GM21619 (cell line): ENCODE results near the gene ABHD12.
"Not testable (repeated sequence)": the region's sequence is repeated elsewhere in the genome, so short reads cannot be mapped to it uniquely, and the experiment has no call there.

Source experiments
- ATAC-seq: cut with Tn5 transposase; IDR thresholded peaks from one replicate; pipeline ENCODE4 v1.9.1; 2021; ENCODE audit not compliant: unreplicated experiment

The ABHD12 gene

DNA sequence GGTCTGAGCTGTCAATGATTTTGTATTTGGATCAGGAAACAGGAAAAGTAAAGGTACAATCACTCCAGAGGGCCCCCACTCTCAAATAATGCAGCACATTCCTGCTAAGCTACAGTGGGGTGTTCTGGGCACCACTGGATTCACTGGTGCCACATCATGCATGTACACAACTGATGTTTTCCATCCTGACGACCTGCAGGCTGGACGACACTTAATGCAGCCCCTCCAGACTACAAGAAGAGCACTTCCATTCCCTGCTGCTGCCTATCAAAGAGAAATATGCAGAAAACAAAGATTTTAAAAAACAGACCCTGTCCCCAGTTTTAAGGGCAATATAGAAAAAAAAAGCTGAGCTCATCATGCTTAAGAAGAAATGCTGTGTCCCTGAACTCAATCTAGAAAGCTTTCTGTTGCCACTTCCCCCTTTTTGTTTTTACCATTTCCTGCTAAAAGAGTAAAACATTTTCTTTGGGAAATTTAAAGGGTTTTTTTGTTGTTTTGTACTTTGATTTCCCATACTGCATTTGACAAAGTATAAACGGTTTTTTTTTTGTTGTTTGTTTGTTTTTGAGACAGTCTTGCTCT lies 35.5 kb downstream of the ABHD12 start:
- ATAC-seq, result no peak

DNA sequence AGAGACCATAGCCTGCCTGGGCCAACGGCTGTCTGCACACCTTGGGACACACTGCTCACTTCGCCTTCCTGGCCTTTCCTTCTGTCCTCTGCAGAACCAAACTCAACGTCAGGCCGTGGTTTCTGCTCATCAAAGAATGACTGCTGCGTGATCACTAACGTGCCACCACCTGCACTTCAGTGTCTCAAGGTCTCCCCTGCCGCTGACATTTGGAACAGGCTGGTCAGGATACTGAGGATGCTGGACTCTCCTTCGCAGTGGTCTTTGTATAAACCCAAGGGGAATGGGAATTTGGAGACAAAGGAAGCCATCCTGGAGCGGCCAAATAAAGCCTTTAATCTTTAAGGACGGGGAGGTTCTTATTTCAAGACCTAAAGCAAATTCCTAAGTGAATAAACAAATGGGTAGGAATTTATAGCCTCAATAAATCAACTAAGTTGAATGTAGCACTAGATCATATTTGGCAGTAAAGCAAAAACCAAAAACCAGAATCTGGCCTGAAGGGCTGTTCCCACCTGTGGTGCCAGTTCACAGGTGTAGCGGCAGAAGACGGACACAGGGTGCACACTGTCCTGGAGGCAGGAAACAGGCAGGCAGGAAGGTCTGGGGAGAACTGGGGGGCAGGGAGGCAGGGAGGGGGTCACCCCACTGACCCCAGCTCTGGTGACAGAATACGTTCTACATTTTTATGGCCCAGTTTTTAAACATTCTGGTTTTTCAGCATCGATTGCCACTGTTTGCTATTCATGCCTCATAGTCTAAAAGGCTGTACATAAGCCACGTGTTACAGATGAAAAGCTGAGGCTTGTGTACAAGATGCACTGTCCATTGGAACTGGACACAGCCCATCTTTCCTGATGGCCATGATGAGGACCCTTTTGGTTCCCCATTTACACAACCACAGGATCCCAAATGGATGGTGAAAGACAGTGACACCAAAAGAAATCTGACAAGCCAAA lies 36.6 kb downstream of the ABHD12 start:
- ATAC-seq, result no peak

DNA sequence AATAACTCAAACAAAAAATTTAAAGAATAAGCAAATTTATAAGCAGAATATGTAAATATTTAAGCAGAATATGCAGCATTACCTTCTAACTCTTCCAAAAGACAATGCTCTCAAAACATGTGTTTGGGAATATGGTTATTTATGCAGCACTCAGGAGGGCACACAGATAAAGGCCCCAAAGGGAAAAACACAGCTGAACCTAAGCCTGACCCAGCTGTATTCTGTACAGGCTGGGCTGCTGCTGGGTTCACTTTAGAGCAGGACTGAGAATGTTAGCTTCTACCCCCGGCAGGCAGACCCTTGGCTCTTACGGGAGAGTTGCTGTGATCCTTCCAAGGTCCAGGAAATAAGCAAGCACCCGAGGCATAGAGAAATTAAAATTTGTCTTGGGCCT lies 37.3 kb downstream of the ABHD12 start:
- no peak for ATAC-seq

DNA sequence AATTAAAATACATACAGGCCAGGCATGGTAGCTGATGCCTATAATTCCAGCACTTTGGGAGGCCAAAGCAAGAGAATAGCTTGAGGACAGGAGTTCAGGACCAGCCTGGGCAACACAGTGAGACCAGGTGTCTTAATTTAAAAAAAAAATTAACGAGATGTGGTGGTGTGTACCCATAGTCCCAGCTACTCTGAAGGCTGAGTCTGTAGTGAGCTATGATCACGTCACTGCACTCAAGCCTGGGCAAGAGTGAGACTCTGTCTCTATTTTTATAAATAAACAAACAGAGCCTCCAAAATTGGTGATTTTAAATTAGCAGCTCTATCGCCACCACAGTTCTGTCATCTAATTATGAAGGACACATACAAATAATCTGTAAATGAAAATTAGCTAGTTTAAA lies 37.9 kb downstream of the ABHD12 start:
- ATAC-seq, result no peak

DNA sequence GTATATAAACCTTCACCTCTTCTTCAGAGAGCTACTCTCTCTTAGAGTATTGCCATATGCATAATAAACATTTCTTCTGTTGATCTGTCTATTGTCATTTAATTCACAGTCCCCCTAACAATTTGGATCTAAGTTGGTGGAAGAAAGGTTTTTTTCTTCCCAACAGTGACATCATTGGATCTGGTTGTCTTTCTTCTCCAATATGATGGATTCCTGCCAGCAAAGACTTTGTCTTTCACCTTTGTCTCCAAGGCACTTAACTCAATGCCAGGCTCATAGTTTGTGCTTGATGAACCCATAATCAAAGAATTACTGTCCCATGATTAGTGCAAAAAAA lies 39.6 kb downstream of the ABHD12 start:
- ATAC-seq, result no peak

DNA sequence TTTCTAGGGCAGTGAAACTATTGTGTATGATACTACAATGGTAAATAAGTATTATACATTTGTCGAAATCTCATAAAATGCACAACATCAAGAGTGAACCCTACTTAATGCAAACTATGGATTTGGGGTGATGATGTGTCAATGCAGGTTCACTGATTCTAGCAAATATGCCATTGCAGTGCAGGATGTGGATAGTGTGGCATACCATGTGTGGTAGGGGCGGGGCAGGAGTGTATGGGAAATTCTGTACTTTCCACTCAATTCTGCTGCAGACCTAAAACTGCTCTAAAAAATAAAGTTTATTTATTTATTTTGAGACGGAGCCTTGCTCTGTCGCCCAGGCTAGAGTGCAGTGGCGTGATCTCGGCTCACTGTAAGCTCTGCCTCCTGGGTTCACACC lies 44.3 kb downstream of the ABHD12 start:
- ATAC-seq, result no peak

DNA sequence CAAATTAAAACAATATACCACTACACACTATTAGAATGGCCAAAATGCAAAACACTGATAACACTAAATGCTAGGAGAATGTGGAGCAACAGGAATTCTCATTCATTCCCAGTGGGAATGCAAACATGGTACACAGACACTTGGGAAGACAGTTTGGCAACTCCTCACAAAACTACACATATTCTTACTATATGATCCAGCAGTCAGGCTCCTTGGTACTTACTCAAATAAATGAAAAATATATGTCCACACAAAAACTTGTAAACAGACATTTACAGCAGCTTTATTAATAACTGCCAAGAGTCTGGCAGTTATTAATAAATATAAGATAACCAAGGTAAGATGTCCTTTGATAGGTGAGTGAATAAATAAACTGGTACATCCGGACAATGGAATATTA lies 44.9 kb downstream of the ABHD12 start:
- ATAC-seq, result no peak

DNA sequence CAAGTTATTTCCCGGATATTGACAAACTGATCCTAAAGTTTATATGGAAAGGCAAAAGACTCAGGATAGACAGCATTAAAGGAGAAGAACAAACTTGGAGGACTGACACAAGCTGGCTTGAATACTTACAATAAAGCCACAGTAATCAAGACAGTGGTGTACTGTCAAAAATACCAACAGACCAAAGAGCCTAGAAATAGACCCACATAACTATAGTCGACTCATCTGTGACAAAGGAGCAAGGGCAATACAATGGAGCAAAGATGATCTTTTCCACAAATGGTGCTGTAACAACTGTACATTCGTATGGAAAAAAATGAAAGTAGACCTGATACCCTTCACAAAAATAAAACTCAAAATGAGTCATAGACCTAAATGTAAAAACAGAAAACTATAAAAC lies 46.0 kb downstream of the ABHD12 start:
- ATAC-seq, result no peak

DNA sequence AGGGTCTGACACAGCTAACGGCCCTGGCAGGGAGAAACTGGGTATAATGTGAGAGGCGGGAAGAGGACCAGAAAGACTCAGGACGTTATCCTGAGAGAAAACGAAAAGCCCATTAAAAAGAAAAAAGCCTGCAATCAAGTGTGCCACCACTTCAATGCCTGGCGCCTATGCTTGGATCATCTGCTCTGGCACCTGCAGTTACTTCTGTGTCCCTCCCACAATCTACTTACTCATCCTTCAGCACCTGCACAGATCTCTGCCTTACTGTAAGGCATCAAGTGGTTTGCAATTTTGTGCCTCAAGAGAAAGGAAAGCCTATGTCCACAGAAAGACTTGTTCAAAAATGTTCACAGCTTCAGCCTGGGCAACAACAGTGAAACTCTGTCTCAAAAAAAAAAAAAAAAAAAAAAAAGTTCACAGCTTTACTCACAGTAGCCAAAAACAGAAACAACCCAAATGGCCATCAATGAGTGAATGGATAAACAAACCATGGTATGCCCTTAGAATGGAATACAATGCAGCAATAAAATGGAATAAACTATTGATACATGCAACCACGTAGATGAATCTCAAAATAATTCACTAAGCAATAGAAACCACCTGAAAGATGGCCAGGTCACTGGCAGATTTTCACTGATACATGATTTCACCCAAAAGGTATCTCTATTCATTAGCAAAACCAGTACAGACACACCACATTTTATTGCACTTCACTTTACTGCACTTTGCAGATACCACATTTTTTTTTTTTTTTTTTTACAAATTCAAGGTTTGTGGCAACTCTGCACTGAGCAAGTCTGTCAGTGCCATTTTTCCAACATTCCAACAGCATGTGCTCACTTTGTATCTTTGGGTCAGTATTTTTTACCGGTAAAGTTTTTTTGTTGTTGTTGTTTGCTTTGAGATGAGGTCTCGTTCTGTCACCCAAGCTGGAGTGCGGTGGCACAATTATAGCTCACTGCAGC lies 48.6 kb downstream of the ABHD12 start:
- ATAC-seq, result no peak

DNA sequence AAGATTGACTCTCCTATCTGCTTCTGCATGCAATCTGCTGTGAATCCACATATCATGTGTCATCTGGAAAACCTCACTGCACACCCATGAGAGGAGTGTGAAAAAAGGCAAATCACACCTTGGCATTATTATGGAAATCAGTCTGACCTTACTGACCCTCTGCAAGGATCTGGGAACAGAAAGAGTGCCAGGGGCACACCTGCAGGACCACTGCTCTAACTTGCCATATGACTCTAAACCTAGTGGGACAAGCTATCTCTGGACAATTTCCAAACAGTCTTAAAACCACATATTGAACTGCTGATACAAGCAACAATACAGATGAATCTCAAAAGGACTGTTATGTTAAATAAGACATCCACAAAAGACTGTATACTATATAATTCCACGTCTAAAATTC lies 50.3 kb downstream of the ABHD12 start:
- ATAC-seq, result no peak

DNA sequence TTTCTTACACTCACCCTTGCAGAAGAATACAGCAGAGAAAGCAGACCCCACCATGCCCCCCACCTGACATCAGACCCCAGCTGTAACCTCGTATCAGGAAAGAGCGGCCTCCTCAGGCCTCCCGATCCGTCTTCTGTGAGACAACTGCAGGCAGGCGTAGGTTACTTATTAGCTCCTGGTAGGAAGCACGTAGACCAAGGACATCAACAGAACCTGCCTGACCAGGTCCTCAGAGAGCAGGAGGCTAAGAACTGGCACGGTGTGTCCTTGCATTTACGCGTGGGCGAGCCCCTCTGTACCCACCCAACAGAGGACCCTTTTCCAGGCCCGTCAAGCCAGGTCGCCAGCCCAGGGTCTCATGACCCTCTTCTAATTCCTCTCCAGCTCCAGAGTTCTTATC lies 51.0 kb downstream of the ABHD12 start:
- ATAC-seq, result no peak

DNA sequence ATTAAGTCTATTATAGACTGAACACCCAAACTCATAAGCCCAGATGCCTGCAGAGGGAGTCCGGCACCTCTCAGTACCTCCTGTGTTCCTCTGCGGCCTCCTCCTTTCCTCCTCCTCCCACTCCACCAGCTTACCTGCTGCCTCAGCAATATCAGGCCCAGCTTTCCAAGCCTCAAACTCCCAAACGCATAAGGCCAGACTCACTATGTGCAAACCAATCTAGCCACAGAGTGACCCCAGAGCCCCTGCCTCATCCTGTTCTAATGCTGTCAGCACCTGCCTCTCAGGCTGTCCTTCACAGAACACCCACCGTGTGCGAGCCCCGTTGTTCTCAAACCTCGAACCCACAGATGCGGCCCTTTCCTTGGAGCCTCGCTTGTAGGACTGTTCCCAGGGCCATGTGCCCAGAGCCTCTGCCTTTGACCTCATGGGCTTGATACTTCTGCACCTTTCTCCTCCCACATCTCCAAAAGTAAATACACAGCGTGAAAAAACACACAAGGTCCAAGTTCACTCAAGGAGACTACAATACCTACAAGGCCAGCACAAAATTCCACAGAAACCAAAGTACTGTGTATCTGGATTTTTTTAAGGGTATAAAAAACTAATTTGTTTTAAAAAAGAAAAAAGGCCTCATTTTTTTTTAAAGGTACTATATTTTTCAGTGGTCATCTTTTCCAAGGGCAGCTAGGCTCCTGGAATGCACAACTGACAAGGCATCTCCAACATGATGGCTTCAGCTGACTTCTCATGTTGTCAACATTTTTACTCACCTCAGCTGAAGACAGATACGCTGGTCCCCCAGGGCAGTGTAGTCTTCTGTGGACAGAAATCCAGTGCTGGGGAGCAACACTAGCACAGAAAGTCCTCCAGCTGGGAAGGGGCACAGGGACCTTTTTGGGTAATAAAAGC lies 52.3 kb downstream of the ABHD12 start:
- no peak for ATAC-seq

DNA sequence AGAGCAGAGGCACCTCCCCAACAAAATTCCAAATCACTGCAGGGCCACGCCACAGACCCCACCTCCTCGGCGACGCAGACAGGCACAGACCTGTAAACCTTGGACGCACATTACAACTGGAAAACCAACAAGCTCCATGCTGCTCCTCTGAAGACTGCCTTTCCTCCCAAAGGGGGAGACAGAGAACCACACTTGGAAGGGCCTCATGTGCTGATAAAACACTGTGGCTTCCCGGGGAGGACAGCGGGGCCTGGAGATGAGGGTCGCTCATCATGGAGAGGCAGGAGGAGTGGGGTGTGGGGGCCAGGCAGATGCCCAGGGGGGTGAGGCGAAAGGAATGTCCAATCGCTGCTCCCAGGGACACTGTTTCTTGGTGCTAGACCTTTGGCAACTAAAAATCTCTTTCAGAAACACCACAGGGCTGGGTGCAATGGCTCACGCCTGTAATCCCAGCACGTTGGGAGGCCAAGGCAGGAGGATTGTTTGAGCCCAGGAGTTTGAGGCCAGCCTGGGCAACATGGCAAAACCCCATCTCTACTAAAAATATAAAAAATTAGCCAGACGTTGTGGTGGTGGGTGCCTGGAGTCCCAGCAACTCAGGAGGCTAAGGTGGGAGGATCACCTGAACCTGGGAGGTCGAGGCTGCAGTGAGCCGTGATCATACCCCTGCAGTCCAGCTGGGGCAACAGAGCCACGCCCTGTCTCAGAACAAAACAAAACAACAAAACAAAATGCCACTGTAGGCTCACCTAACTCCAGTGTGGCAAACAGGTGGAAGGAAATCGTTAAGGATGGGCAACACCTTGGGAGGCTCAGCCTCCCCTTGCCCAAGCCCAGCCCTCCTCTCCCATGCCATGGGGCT lies 53.8 kb downstream of the ABHD12 start:
- ATAC-seq, result no peak

DNA sequence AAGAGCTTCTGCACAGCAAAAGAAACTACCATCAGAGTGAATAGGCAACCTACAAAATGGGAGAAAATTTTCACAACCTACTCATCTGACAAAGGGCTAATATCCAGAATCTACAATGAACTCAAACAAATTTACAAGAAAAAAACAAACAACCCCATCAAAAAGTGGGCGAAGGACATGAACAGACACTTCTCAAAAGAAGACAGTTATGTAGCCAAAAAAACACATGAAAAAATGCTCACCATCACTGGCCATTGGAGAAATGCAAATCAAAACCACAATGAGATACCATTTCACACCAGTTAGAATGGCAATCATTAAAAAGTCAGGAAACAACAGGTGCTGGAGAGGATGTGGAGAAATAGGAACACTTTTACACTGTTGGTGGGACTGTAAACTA lies 55.7 kb downstream of the ABHD12 start:
- not testable (repeated sequence) for ATAC-seq

DNA sequence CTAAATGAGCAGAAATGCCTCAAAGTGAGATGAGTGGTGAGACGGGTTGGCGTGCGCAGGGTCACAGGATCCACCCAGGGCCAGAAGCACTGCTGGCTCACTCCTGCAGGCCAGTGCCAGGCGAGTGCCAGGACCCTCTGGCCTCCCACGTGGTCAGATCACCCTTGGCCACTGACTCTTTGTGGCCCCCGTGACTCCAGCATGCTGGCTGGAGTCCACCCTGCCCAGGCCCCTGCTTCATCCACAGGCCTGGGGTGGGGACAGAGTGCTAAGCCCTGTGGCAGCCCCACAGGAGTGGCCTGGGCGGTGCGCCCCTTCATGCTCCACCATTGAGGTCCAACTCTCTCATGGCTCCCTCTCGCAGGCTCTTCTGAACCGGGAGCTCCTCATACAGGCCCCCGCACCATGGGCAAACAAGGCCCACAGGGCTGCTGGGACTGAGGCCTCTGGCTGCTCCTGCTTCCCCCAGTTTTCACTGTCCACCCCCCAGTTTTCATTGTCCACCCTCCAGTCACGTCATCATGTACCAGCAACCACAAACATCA lies 61.6 kb downstream of the ABHD12 start:
- no peak for ATAC-seq

DNA sequence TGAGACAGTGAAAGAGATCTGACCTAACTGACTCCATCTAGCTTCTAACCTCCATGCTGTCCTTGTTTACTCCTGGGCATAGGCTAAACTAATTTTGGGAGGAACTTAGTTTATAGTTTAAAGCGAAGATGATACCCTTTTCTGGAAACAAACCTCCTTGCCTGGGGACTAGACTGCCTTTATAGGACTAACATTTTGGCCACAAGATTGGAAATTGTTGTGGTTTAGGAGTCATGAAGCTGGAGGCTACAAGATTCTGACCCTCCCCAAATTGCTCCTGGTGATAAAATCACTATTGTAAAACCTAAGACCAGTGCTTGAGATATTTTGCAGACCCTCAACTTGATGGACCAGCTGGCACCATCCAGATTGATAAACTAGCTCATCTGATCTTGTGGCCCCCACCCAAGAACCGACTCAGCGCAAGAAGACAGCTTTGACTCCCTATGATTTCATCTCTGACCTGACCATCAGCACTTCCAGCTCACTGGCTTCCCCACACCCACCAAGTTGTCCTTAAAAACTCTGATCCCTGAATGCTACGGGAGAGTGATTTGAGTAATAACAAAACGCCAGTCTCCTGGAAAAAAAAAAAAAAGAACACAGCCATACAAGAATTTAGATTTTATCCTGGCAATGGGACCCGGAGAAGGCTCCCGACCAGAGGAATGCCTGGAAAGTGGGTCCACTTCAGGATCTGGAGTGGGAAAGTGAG lies 63.0 kb downstream of the ABHD12 start:
- no peak for ATAC-seq

DNA sequence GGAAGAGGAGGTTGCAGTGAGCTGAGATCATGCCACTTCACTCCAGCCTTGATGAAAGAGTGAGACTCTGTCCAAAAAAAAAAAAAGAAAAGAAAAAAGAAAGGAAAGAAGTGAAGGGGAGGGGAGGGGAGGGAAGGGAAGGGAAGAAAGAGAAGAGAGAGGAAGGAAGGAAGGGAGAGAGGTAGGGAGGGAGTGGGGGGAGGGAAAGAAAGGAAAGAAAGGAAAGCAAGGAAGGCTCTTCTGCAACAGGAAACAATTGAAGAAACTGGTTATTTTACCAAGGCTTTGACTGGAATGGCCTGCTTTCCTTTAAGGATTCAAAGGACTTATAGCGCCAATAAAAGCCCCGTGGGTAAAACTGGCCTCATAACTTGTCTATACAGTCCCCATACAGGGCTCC lies 64.6 kb downstream of the ABHD12 start:
- ATAC-seq, result no peak

DNA sequence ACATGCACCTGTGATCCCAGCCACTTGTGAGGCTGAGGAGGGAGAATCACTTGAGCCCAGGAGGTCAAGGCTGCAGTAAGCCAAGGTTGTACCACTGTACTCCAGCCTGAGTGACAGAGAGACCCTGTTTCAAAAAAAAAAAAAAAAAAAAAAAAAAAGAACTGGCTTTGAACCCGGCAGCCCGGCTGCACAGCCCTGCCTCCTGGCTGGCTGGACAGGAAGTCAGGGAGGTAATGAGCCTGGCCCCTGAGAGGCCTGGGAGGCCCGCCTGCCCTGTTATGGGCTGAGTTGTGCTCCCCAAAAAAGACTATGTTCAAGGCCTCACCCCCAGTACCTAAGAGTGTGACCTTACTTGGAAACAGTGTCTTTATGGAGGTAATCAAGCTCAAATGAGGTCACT lies 65.6 kb downstream of the ABHD12 start:
- no peak for ATAC-seq

DNA sequence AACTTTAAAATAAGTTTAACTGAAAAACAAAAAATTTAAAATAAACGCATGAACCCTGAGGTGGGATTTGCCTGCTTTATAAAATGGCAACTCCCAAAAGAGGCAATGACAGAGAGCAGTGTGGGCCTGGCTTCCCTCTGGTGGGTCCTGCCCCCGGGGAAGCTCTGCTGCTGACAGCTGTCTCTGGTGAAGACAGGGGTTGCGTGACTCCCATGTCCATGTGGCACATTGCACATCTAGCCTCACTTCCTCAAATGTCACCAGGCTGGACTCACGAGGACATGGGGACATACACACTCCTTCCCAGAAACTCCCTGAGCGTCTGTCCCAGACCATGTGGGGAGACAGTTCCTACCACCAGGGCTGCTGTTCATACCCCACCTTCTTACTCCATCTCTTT lies 66.2 kb downstream of the ABHD12 start:
- ATAC-seq, result no peak
